ENCODE data around the gene ULK4. TPM values are rescaled to one million over a fixed set of nuclear protein-coding genes. Genes with fewer than 3 reads are reported as not detected.

The ULK4 gene
- total RNA-seq, 1 experiment from 2014 or later: 6.3 TPM

DNA sequence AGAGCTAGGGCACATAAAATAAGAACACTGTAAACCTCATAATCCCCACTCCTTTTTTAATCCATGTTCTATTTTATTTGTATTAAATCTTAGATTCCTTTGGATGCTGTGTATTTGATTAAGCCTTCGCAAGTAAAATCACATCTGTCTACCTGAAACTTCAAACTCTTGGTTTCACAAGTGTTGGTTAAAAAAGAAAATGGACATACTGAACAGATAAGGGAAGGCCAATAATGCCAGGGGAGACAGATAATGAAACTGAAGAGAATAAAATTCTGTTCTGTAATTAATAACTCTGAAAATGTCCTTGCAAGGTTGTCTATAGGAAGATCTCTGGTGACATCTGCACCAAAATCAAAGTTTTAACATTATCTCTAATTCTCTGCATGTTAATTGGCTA lies 114.2 kb downstream of the ULK4 start:
- no peak overlapping the region for H3K4me3 ChIP-seq (replicated peaks in 1 of 2; ENCODE audit: low read depth in 1 of 2, low read length in 2 of 2)
- no peak for ATAC-seq
- no peaks in the 10 kb centered on the region for H3K9me3 ChIP-seq (ENCODE audit: control insufficient read depth in 1 of 2, insufficient read depth in 1 of 2, low read depth in 1 of 2, low read length in 2 of 2)
- TF ChIP-seq JUND (IDR thresholded peaks at IDR 0.05) (no peak), SP1 (IDR thresholded peaks at IDR 0.05; ENCODE audit: low read depth) (no peak), YY1 (IDR thresholded peaks at IDR 0.05; ENCODE audit: extremely low read depth, insufficient replicate concordance, low read depth, low read length) (no peak), SIN3A (IDR thresholded peaks at IDR 0.05; ENCODE audit: low read depth) (no peak), ZFX (IDR thresholded peaks at IDR 0.05) (no peak), FOSL1 (IDR thresholded peaks at IDR 0.05; ENCODE audit: low read depth) (no peak), CBX3 (IDR thresholded peaks at IDR 0.05; ENCODE audit: low read depth) (no peak), EZH2 (IDR thresholded peaks at IDR 0.05) (no peak)
- TF ChIP-seq, protein P1, sequence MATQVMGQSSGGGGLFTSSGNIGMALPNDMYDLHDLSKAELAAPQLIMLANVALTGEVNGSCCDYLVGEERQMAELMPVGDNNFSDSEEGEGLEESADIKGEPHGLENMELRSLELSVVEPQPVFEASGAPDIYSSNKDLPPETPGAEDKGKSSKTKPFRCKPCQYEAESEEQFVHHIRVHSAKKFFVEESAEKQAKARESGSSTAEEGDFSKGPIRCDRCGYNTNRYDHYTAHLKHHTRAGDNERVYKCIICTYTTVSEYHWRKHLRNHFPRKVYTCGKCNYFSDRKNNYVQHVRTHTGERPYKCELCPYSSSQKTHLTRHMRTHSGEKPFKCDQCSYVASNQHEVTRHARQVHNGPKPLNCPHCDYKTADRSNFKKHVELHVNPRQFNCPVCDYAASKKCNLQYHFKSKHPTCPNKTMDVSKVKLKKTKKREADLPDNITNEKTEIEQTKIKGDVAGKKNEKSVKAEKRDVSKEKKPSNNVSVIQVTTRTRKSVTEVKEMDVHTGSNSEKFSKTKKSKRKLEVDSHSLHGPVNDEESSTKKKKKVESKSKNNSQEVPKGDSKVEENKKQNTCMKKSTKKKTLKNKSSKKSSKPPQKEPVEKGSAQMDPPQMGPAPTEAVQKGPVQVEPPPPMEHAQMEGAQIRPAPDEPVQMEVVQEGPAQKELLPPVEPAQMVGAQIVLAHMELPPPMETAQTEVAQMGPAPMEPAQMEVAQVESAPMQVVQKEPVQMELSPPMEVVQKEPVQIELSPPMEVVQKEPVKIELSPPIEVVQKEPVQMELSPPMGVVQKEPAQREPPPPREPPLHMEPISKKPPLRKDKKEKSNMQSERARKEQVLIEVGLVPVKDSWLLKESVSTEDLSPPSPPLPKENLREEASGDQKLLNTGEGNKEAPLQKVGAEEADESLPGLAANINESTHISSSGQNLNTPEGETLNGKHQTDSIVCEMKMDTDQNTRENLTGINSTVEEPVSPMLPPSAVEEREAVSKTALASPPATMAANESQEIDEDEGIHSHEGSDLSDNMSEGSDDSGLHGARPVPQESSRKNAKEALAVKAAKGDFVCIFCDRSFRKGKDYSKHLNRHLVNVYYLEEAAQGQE (IDR thresholded peaks at IDR 0.05; ENCODE audit: low read depth): no peak
- TF ChIP-seq, protein P2, sequence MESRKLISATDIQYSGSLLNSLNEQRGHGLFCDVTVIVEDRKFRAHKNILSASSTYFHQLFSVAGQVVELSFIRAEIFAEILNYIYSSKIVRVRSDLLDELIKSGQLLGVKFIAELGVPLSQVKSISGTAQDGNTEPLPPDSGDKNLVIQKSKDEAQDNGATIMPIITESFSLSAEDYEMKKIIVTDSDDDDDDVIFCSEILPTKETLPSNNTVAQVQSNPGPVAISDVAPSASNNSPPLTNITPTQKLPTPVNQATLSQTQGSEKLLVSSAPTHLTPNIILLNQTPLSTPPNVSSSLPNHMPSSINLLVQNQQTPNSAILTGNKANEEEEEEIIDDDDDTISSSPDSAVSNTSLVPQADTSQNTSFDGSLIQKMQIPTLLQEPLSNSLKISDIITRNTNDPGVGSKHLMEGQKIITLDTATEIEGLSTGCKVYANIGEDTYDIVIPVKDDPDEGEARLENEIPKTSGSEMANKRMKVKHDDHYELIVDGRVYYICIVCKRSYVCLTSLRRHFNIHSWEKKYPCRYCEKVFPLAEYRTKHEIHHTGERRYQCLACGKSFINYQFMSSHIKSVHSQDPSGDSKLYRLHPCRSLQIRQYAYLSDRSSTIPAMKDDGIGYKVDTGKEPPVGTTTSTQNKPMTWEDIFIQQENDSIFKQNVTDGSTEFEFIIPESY (IDR thresholded peaks at IDR 0.05; ENCODE audit: extremely low read depth, insufficient replicate concordance, low read length): no peak
- TF ChIP-seq, protein P3, sequence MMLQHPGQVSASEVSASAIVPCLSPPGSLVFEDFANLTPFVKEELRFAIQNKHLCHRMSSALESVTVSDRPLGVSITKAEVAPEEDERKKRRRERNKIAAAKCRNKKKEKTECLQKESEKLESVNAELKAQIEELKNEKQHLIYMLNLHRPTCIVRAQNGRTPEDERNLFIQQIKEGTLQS (IDR thresholded peaks at IDR 0.05): no peak
- TF ChIP-seq, protein P4, sequence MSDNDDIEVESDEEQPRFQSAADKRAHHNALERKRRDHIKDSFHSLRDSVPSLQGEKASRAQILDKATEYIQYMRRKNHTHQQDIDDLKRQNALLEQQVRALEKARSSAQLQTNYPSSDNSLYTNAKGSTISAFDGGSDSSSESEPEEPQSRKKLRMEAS (IDR thresholded peaks at IDR 0.05): no peak
- intact Hi-C loops (cut with micrococcal nuclease): no loop called here
- ChIA-PET RAD21 (ENCODE audit: low non-redundant PET in 1 of 2, low total read pairs in 2 of 2, uncharacterized antibody in 2 of 2, unreplicated experiment in 2 of 2) (no interaction called here), POLR2A (no interaction called here), CTCF (no interaction called here)
- H3K9me2 ChIP-seq (ENCODE audit: insufficient read depth): no peaks in the 10 kb centered on the region
- no TSS peak for BruUV-seq (replicated peaks)
- H3K27ac ChIP-seq (ENCODE audit: low read depth, low read length): no peak overlapping the region
- H3K27me3 ChIP-seq (ENCODE audit: insufficient read depth, low read length): no peaks in the 10 kb centered on the region
- no peaks in the 10 kb centered on the region for H3K4me1 ChIP-seq (ENCODE audit: control insufficient read depth in 1 of 2, insufficient read depth in 2 of 2, low read length in 2 of 2)
- H2AFZ ChIP-seq (ENCODE audit: low read depth, low read length, poor library complexity, severe bottlenecking): no peak overlapping the region
- no peaks in the 10 kb centered on the region for H3K36me3 ChIP-seq (ENCODE audit: control insufficient read depth in 1 of 2, insufficient read depth in 2 of 2, low read length in 2 of 2)
- H3K9ac ChIP-seq (ENCODE audit: low read length): no peak overlapping the region
- no peak for DNase-seq (ENCODE audit: low read depth, low spot score)
- no peaks in the 10 kb centered on the region for H4K20me1 ChIP-seq (ENCODE audit: insufficient read depth)
- no peaks in the 10 kb centered on the region for H3K79me2 ChIP-seq (ENCODE audit: insufficient read depth, low read length)
- H3K4me2 ChIP-seq (ENCODE audit: low read length): no peak overlapping the region
